ENCODE measurements around the gene EVA1A. TPM values are rescaled to one million over a fixed set of nuclear protein-coding genes. Genes with fewer than 3 reads are reported as not detected.
"Not testable (repeated sequence)": the region's sequence is repeated elsewhere in the genome, so short reads cannot be mapped to it uniquely, and the experiment has no call there.

The EVA1A gene
- total RNA-seq, 1 donor = 28.1 TPM

GRCh38 chr2:75491129-75491753 is 69.5 kb downstream of the EVA1A start:
- H3K4me3 ChIP-seq (ENCODE audit: low read depth, low read length) = no peak overlapping the region
- TF ChIP-seq CTCF (IDR thresholded peaks at IDR 0.05; ENCODE audit: insufficient read depth, low read length) = no peak
- peak; percentile 88 for DNase-seq (ENCODE audit: low read depth)

GRCh38 chr2:75489721-75490120 is 71.0 kb downstream of the EVA1A start:
- TF ChIP-seq CTCF (IDR thresholded peaks at IDR 0.05; ENCODE audit: insufficient read depth, low read length) = no peak
- no peak overlapping the region for H3K4me3 ChIP-seq (ENCODE audit: low read depth, low read length)
- no peak for DNase-seq (ENCODE audit: low read depth)

GRCh38 chr2:75488157-75488556 is 72.6 kb downstream of the EVA1A start:
- DNase-seq (ENCODE audit: low read depth) = no peak
- no peak for TF ChIP-seq CTCF (IDR thresholded peaks at IDR 0.05; ENCODE audit: insufficient read depth, low read length)
- H3K4me3 ChIP-seq (ENCODE audit: low read depth, low read length) = no peak overlapping the region

GRCh38 chr2:75486735-75487134 is 74.0 kb downstream of the EVA1A start:
- DNase-seq (ENCODE audit: low read depth); H3K4me3 ChIP-seq (ENCODE audit: low read depth, low read length): not testable (repeated sequence)

GRCh38 chr2:75484840-75485239 is 75.9 kb downstream of the EVA1A start:
- DNase-seq (ENCODE audit: low read depth) = no peak
- H3K4me3 ChIP-seq (ENCODE audit: low read depth, low read length) = no peak overlapping the region
- TF ChIP-seq CTCF (IDR thresholded peaks at IDR 0.05; ENCODE audit: insufficient read depth, low read length) = no peak

GRCh38 chr2:75483878-75484277 is 76.9 kb downstream of the EVA1A start:
- no peak for TF ChIP-seq CTCF (IDR thresholded peaks at IDR 0.05; ENCODE audit: insufficient read depth, low read length)
- no peak overlapping the region for H3K4me3 ChIP-seq (ENCODE audit: low read depth, low read length)
- no peak for DNase-seq (ENCODE audit: low read depth)

GRCh38 chr2:75482398-75482797 is 78.3 kb downstream of the EVA1A start:
- no peak for TF ChIP-seq CTCF (IDR thresholded peaks at IDR 0.05; ENCODE audit: insufficient read depth, low read length)
- H3K4me3 ChIP-seq (ENCODE audit: low read depth, low read length) = no peak overlapping the region
- no peak for DNase-seq (ENCODE audit: low read depth)
